Testis (tissue), 2 donors: ENCODE results near the gene ARFIP1.

Source experiments
- POLR2A ChIP-seq: fragments of 450-650 bp; IDR thresholded peaks from one replicate; pipeline ENCODE4 v1.6.1; 2017; ENCODE audit warnings: antibody characterized with exemption, mild to moderate bottlenecking, moderate library complexity
- TF ChIP-seq, protein P1 (sequence below), 3 experiments: fragments of 450-650 bp in 2 of 3; fragments of 200-600 bp in 1 of 3; sonication (generic) in 1 of 3; IDR thresholded peaks; one replicate each; pipeline ENCODE4 v1.5.1; 2016 to 2019; ENCODE audit warnings: antibody characterized with exemption in 3 of 3, mild to moderate bottlenecking in 2 of 3, moderate library complexity in 1 of 3

DNA sequence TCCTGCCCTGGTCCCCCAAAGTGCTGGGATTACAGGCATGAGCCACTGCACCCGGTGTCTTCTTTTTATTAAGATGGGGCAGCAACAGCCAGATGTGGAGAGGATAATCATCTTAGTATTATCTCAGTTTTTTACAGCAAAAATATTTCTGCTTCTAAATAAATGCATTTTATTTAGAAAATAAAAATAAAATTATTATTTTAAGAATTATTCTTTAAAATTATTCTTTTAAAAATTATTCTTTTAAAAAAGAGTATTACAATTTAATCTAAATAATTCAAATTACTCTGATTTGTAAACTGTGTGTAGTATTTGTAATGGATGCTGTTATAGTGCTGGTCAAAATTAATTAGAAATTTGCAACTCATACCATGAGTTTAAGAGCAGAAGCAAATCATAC lies 67.6 kb downstream of the ARFIP1 start:
- no peak for TF ChIP-seq POLR2A
- TF ChIP-seq, protein P1, sequence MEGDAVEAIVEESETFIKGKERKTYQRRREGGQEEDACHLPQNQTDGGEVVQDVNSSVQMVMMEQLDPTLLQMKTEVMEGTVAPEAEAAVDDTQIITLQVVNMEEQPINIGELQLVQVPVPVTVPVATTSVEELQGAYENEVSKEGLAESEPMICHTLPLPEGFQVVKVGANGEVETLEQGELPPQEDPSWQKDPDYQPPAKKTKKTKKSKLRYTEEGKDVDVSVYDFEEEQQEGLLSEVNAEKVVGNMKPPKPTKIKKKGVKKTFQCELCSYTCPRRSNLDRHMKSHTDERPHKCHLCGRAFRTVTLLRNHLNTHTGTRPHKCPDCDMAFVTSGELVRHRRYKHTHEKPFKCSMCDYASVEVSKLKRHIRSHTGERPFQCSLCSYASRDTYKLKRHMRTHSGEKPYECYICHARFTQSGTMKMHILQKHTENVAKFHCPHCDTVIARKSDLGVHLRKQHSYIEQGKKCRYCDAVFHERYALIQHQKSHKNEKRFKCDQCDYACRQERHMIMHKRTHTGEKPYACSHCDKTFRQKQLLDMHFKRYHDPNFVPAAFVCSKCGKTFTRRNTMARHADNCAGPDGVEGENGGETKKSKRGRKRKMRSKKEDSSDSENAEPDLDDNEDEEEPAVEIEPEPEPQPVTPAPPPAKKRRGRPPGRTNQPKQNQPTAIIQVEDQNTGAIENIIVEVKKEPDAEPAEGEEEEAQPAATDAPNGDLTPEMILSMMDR (IDR thresholded peaks at IDR 0.05), result no peak
